COR-L47 (cell line): ENCODE data around the gene CAPZA1.
"Not testable (repeated sequence)": the region's sequence is repeated elsewhere in the genome, so short reads cannot be mapped to it uniquely, and the experiment has no call there.

Experiments
- DNase-seq: peaks from one replicate; lab custom pipeline; 2025; lab: John Stamatoyannopoulos, UW

The CAPZA1 gene

GRCh38 chr1:112628516-112628915 is 8.9 kb downstream of the CAPZA1 start:
- no peak for DNase-seq

- DNase-seq: no peak
Measured at GRCh38 chr1:112629256-112629655, 9.6 kb downstream of the CAPZA1 start.

- no peak for DNase-seq
Measured at GRCh38 chr1:112633628-112634027, 14.0 kb downstream of the CAPZA1 start.

GRCh38 chr1:112634367-112634766 is 14.7 kb downstream of the CAPZA1 start:
- DNase-seq: no peak

- DNase-seq: no peak
Measured at GRCh38 chr1:112636056-112636455, 16.4 kb downstream of the CAPZA1 start.

- no peak for DNase-seq
Measured at GRCh38 chr1:112636597-112637253, 17.1 kb downstream of the CAPZA1 start.

GRCh38 chr1:112637254-112638109 is 17.9 kb downstream of the CAPZA1 start:
- DNase-seq: no peak

- DNase-seq: no peak
Measured at GRCh38 chr1:112638110-112638428, 18.4 kb downstream of the CAPZA1 start.

GRCh38 chr1:112640437-112640836 is 20.8 kb downstream of the CAPZA1 start:
- DNase-seq: not testable (repeated sequence)

- no peak for DNase-seq
Measured at GRCh38 chr1:112643080-112643479, 23.4 kb downstream of the CAPZA1 start.

- DNase-seq: no peak
Measured at GRCh38 chr1:112646225-112646624, 26.6 kb downstream of the CAPZA1 start.

GRCh38 chr1:112651205-112651604 is 31.6 kb downstream of the CAPZA1 start:
- DNase-seq: no peak

GRCh38 chr1:112665857-112666256 is 46.2 kb downstream of the CAPZA1 start:
- no peak for DNase-seq

- DNase-seq: no peak
Measured at GRCh38 chr1:112666946-112667345, 47.3 kb downstream of the CAPZA1 start.

GRCh38 chr1:112672009-112672408 is 52.4 kb downstream of the CAPZA1 start:
- no peak for DNase-seq

GRCh38 chr1:112672842-112673241 is 53.2 kb downstream of the CAPZA1 start:
- DNase-seq: no peak

- DNase-seq: no peak
Measured at GRCh38 chr1:112673592-112674439, 54.2 kb downstream of the CAPZA1 start.

GRCh38 chr1:112674440-112674985 is 54.9 kb downstream of the CAPZA1 start, which contains the start of gene MOV10:
Gene MOV10, plus strand, starts transcription at chr1:112674659. Its CDS starts 254 bp downstream, at chr1:112674913.
- DNase-seq: peak; percentile 63

- DNase-seq: peak; percentile 59
Measured at GRCh38 chr1:112674986-112675727, 55.5 kb downstream of the CAPZA1 start.

GRCh38 chr1:112675728-112676381 is 56.2 kb downstream of the CAPZA1 start:
- no peak for DNase-seq

- DNase-seq: no peak
Measured at GRCh38 chr1:112676543-112676942, 56.9 kb downstream of the CAPZA1 start.
